ENCODE results near the gene CUL1.

CUL1 gene

GRCh38 chr7:148814922-148815559, 116.3 kb downstream of the CUL1 start:
- Histone ChIP-seq H3K27ac (peak overlapping the region; percentile 40; the same call in 1 of the 2 replicates), H3K9me3 (ENCODE audit: low read depth, low read length) (no peaks in the 10 kb centered on the region), H3K9ac (ENCODE audit: insufficient read length) (no peak overlapping the region), H3K4me3 (no peak overlapping the region), H3K36me3 (ENCODE audit: insufficient read depth, low read length) (peaks cover 100% of the 10 kb centered on the region)
- no peak for DNase-seq (ENCODE audit: low read depth, low spot score)
- TF ChIP-seq EZH2 (IDR thresholded peaks at IDR 0.05) (no peak), FOXP2 (optimal IDR thresholded peaks at IDR 0.05; ENCODE audit: control extremely low read depth, extremely low read length, insufficient read depth) (no peak), POLR2AphosphoS5 (IDR thresholded peaks at IDR 0.05; ENCODE audit: borderline replicate concordance, low read depth, low read length) (no peak)

GRCh38 chr7:148815612-148816011, 116.9 kb downstream of the CUL1 start:
- H3K36me3 ChIP-seq (ENCODE audit: insufficient read depth, low read length), result peaks cover 100% of the 10 kb centered on the region
- H3K9ac ChIP-seq (ENCODE audit: insufficient read length), result no peak overlapping the region
- TF ChIP-seq FOXP2 (optimal IDR thresholded peaks at IDR 0.05; ENCODE audit: control extremely low read depth, extremely low read length, insufficient read depth) (no peak), POLR2AphosphoS5 (IDR thresholded peaks at IDR 0.05; ENCODE audit: borderline replicate concordance, low read depth, low read length) (no peak), EZH2 (IDR thresholded peaks at IDR 0.05) (no peak)
- H3K9me3 ChIP-seq (ENCODE audit: low read depth, low read length), result no peaks in the 10 kb centered on the region
- 0 out of 2 replicates have a peak overlapping the region, but pooled peaks have one; percentile 14 for H3K27ac ChIP-seq
- DNase-seq (ENCODE audit: low read depth, low spot score), result no peak
- H3K4me3 ChIP-seq, result no peak overlapping the region

- Histone ChIP-seq H3K9ac (ENCODE audit: insufficient read length) (peak overlapping the region; percentile 1), H3K9me3 (ENCODE audit: low read depth, low read length) (no peaks in the 10 kb centered on the region), H3K27ac (peak overlapping the region; percentile 79), H3K4me3 (no peak overlapping the region), H3K36me3 (ENCODE audit: insufficient read depth, low read length) (peaks cover 90% of the 10 kb centered on the region)
- no peak for DNase-seq (ENCODE audit: low read depth, low spot score)
- TF ChIP-seq POLR2AphosphoS5 (IDR thresholded peaks at IDR 0.05; ENCODE audit: borderline replicate concordance, low read depth, low read length) (no peak), EZH2 (IDR thresholded peaks at IDR 0.05) (no peak), FOXP2 (optimal IDR thresholded peaks at IDR 0.05; ENCODE audit: control extremely low read depth, extremely low read length, insufficient read depth) (no peak)
Measured at GRCh38 chr7:148819697-148820360, 121.1 kb downstream of the CUL1 start.

GRCh38 chr7:148821422-148821821, 122.7 kb downstream of the CUL1 start:
- TF ChIP-seq POLR2AphosphoS5 (IDR thresholded peaks at IDR 0.05; ENCODE audit: borderline replicate concordance, low read depth, low read length) (no peak), FOXP2 (optimal IDR thresholded peaks at IDR 0.05; ENCODE audit: control extremely low read depth, extremely low read length, insufficient read depth) (no peak), EZH2 (IDR thresholded peaks at IDR 0.05) (no peak)
- DNase-seq (ENCODE audit: low read depth, low spot score), result no peak
- no peak overlapping the region for H3K9ac ChIP-seq (ENCODE audit: insufficient read length)
- H3K4me3 ChIP-seq, result no peak overlapping the region
- H3K9me3 ChIP-seq (ENCODE audit: low read depth, low read length), result no peaks in the 10 kb centered on the region
- H3K27ac ChIP-seq, result no peak overlapping the region
- peaks cover 90% of the 10 kb centered on the region for H3K36me3 ChIP-seq (ENCODE audit: insufficient read depth, low read length)

GRCh38 chr7:148824864-148825263, 126.2 kb downstream of the CUL1 start:
- TF ChIP-seq POLR2AphosphoS5 (IDR thresholded peaks at IDR 0.05; ENCODE audit: borderline replicate concordance, low read depth, low read length), result no peak
- no peak for TF ChIP-seq FOXP2 (optimal IDR thresholded peaks at IDR 0.05; ENCODE audit: control extremely low read depth, extremely low read length, insufficient read depth)
- no peak for TF ChIP-seq EZH2 (IDR thresholded peaks at IDR 0.05)
- H3K4me3 ChIP-seq, result no peak overlapping the region
- H3K9ac ChIP-seq (ENCODE audit: insufficient read length), result no peak overlapping the region
- no peak for DNase-seq (ENCODE audit: low read depth, low spot score)
- H3K27ac ChIP-seq, result no peak overlapping the region
- no peaks in the 10 kb centered on the region for H3K9me3 ChIP-seq (ENCODE audit: low read depth, low read length)
- peaks cover 90% of the 10 kb centered on the region for H3K36me3 ChIP-seq (ENCODE audit: insufficient read depth, low read length)

GRCh38 chr7:148825338-148825737, 126.6 kb downstream of the CUL1 start:
- no peaks in the 10 kb centered on the region for H3K9me3 ChIP-seq (ENCODE audit: low read depth, low read length)
- peak overlapping the region; percentile 4; the same call in 1 of the 2 replicates for H3K27ac ChIP-seq
- H3K9ac ChIP-seq (ENCODE audit: insufficient read length), result no peak overlapping the region
- no peak overlapping the region for H3K4me3 ChIP-seq
- no peak for DNase-seq (ENCODE audit: low read depth, low spot score)
- TF ChIP-seq FOXP2 (optimal IDR thresholded peaks at IDR 0.05; ENCODE audit: control extremely low read depth, extremely low read length, insufficient read depth) (no peak), POLR2AphosphoS5 (IDR thresholded peaks at IDR 0.05; ENCODE audit: borderline replicate concordance, low read depth, low read length) (no peak), EZH2 (IDR thresholded peaks at IDR 0.05) (no peak)
- peaks cover 90% of the 10 kb centered on the region for H3K36me3 ChIP-seq (ENCODE audit: insufficient read depth, low read length)

- Histone ChIP-seq H3K9ac (ENCODE audit: insufficient read length) (no peak overlapping the region), H3K4me3 (no peak overlapping the region), H3K9me3 (ENCODE audit: low read depth, low read length) (no peaks in the 10 kb centered on the region), H3K36me3 (ENCODE audit: insufficient read depth, low read length) (peaks cover 93% of the 10 kb centered on the region), H3K27ac (peak overlapping the region; percentile 3; the same call in 1 of the 2 replicates)
- TF ChIP-seq FOXP2 (optimal IDR thresholded peaks at IDR 0.05; ENCODE audit: control extremely low read depth, extremely low read length, insufficient read depth) (no peak), POLR2AphosphoS5 (IDR thresholded peaks at IDR 0.05; ENCODE audit: borderline replicate concordance, low read depth, low read length) (no peak), EZH2 (IDR thresholded peaks at IDR 0.05) (no peak)
- DNase-seq (ENCODE audit: low read depth, low spot score), result no peak
Measured at GRCh38 chr7:148828965-148829364, 130.3 kb downstream of the CUL1 start.

GRCh38 chr7:148830897-148831692, 132.4 kb downstream of the CUL1 start:
- Histone ChIP-seq H3K4me3 (no peak overlapping the region), H3K9ac (ENCODE audit: insufficient read length) (no peak overlapping the region), H3K27ac (peak overlapping the region; percentile 84), H3K9me3 (ENCODE audit: low read depth, low read length) (no peaks in the 10 kb centered on the region), H3K36me3 (ENCODE audit: insufficient read depth, low read length) (peaks cover 93% of the 10 kb centered on the region)
- no peak for DNase-seq (ENCODE audit: low read depth, low spot score)
- TF ChIP-seq POLR2AphosphoS5 (IDR thresholded peaks at IDR 0.05; ENCODE audit: borderline replicate concordance, low read depth, low read length) (no peak), FOXP2 (optimal IDR thresholded peaks at IDR 0.05; ENCODE audit: control extremely low read depth, extremely low read length, insufficient read depth) (no peak), EZH2 (IDR thresholded peaks at IDR 0.05) (no peak)
